MM.1S (cell line): ENCODE data around the gene HSF2.

Experiments
- EZH2 ChIP-seq: fragments of 300-600 bp; sonication (generic); optimal IDR thresholded peaks from 2 replicates; pipeline ENCODE3; 2017; ENCODE audit warnings: low read depth, mild to moderate bottlenecking, antibody characterized with exemption, low read length, mixed read lengths
- EZH2phosphoT487 ChIP-seq: fragments of 300-600 bp; sonication (generic); IDR thresholded peaks from 2 replicates; pipeline ENCODE4 v1.6.1; 2018; ENCODE audit warnings: antibody characterized with exemption, low read length
- TF ChIP-seq, protein P1 (sequence below): fragments of 300-600 bp; sonication (generic); IDR thresholded peaks from 2 replicates; pipeline ENCODE4 v1.5.1; 2016; ENCODE audit warnings: antibody characterized with exemption, low read length, mixed read lengths

DNA sequence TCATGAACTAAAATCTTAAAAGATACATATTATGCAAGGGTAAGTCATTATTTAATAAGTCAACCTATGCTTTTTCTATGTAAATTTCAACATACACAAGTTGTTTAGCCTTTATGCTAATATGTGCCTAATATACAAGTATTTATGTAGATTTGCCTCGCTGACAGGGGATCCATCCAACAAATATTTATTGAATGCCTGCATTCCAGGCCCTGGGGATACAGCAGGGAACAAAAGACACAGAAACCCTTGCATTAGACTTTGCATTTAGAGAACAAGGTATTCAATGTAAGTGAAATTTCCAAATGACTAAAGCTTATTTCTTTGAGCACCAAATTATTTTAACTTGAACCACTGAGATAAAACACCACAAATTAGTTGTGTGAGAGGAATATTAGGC, 53.1 kb downstream of the HSF2 start:
- TF ChIP-seq, protein P1, sequence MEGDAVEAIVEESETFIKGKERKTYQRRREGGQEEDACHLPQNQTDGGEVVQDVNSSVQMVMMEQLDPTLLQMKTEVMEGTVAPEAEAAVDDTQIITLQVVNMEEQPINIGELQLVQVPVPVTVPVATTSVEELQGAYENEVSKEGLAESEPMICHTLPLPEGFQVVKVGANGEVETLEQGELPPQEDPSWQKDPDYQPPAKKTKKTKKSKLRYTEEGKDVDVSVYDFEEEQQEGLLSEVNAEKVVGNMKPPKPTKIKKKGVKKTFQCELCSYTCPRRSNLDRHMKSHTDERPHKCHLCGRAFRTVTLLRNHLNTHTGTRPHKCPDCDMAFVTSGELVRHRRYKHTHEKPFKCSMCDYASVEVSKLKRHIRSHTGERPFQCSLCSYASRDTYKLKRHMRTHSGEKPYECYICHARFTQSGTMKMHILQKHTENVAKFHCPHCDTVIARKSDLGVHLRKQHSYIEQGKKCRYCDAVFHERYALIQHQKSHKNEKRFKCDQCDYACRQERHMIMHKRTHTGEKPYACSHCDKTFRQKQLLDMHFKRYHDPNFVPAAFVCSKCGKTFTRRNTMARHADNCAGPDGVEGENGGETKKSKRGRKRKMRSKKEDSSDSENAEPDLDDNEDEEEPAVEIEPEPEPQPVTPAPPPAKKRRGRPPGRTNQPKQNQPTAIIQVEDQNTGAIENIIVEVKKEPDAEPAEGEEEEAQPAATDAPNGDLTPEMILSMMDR = no peak
- TF ChIP-seq EZH2phosphoT487 = no peak
- no peak for TF ChIP-seq EZH2
